Measurements from ENCODE around the gene DUOX1. TPM values are rescaled to one million over a fixed set of nuclear protein-coding genes. Genes with fewer than 3 reads are reported as not detected.

The DUOX1 gene
- total and polyA plus RNA-seq, 9 of the 15 experiments (the other 6 are each of a cell fraction or from before 2014, with no cell fraction given) = 0.01 to 0.22 (median 0.01) TPM; not detected in 6

DNA sequence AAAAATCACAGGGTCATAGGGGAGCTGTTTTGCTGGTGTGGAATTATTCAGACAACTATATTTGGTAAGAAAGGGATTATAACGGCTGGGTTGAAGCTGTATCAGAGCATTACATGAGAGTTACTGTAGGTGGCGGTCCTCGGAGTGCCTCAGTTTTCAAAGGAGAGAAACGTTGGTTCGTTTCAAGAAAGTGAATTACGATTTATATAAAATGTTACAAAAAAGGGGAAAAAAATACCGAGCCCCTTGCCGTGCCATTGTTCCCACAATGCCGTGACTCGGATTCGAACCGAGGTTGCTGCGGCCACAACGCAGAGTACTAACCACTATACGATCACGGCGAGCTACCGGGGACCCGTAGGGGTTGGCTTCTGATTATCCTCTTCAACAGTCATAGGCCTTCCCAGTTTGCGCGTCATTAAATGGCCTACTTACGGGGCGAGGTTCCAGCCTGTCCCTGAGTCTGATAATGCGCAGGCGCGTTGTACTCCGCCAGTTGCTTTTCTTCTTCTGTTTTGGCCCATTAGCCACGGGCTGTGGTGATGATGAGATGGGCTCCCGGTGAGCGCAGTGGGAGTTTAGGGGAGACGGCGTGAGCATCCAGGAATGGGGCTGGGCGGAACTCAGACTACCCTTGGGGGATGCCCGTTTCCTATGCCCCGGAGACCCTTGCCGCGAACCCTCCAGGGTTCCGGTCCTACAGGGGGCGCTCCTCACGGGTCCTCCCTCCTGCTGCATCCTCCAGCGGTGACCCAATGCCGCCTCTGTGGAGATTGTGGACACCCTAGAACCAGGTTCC, 68.7 kb downstream of the DUOX1 start (continued):
- TF ChIP-seq, protein P1, sequence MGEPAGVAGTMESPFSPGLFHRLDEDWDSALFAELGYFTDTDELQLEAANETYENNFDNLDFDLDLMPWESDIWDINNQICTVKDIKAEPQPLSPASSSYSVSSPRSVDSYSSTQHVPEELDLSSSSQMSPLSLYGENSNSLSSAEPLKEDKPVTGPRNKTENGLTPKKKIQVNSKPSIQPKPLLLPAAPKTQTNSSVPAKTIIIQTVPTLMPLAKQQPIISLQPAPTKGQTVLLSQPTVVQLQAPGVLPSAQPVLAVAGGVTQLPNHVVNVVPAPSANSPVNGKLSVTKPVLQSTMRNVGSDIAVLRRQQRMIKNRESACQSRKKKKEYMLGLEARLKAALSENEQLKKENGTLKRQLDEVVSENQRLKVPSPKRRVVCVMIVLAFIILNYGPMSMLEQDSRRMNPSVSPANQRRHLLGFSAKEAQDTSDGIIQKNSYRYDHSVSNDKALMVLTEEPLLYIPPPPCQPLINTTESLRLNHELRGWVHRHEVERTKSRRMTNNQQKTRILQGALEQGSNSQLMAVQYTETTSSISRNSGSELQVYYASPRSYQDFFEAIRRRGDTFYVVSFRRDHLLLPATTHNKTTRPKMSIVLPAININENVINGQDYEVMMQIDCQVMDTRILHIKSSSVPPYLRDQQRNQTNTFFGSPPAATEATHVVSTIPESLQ (CRISPR knock-in tag; IDR thresholded peaks at IDR 0.05) = peak; percentile 84
- TF ChIP-seq ETV6 (IDR thresholded peaks at IDR 0.05; ENCODE audit: borderline replicate concordance in 1 of 2, low read depth in 2 of 2, low read length in 1 of 2) = no peak
- TF ChIP-seq ETV6 (CRISPR knock-in tag; IDR thresholded peaks at IDR 0.05; ENCODE audit: borderline replicate concordance) = no peak
- TF ChIP-seq, protein P2, sequence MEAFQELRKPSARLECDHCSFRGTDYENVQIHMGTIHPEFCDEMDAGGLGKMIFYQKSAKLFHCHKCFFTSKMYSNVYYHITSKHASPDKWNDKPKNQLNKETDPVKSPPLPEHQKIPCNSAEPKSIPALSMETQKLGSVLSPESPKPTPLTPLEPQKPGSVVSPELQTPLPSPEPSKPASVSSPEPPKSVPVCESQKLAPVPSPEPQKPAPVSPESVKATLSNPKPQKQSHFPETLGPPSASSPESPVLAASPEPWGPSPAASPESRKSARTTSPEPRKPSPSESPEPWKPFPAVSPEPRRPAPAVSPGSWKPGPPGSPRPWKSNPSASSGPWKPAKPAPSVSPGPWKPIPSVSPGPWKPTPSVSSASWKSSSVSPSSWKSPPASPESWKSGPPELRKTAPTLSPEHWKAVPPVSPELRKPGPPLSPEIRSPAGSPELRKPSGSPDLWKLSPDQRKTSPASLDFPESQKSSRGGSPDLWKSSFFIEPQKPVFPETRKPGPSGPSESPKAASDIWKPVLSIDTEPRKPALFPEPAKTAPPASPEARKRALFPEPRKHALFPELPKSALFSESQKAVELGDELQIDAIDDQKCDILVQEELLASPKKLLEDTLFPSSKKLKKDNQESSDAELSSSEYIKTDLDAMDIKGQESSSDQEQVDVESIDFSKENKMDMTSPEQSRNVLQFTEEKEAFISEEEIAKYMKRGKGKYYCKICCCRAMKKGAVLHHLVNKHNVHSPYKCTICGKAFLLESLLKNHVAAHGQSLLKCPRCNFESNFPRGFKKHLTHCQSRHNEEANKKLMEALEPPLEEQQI (IDR thresholded peaks at IDR 0.05) = peak; percentile 52
- TF ChIP-seq NFIC (IDR thresholded peaks at IDR 0.05) = peak; percentile 83
- TF ChIP-seq, protein P3, sequence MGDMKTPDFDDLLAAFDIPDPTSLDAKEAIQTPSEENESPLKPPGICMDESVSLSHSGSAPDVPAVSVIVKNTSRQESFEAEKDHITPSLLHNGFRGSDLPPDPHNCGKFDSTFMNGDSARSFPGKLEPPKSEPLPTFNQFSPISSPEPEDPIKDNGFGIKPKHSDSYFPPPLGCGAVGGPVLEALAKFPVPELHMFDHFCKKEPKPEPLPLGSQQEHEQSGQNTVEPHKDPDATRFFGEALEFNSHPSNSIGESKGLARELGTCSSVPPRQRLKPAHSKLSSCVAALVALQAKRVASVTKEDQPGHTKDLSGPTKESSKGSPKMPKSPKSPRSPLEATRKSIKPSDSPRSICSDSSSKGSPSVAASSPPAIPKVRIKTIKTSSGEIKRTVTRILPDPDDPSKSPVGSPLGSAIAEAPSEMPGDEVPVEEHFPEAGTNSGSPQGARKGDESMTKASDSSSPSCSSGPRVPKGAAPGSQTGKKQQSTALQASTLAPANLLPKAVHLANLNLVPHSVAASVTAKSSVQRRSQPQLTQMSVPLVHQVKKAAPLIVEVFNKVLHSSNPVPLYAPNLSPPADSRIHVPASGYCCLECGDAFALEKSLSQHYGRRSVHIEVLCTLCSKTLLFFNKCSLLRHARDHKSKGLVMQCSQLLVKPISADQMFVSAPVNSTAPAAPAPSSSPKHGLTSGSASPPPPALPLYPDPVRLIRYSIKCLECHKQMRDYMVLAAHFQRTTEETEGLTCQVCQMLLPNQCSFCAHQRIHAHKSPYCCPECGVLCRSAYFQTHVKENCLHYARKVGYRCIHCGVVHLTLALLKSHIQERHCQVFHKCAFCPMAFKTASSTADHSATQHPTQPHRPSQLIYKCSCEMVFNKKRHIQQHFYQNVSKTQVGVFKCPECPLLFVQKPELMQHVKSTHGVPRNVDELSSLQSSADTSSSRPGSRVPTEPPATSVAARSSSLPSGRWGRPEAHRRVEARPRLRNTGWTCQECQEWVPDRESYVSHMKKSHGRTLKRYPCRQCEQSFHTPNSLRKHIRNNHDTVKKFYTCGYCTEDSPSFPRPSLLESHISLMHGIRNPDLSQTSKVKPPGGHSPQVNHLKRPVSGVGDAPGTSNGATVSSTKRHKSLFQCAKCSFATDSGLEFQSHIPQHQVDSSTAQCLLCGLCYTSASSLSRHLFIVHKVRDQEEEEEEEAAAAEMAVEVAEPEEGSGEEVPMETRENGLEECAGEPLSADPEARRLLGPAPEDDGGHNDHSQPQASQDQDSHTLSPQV (IDR thresholded peaks at IDR 0.05) = peak; percentile 92
- TF ChIP-seq, protein P4, sequence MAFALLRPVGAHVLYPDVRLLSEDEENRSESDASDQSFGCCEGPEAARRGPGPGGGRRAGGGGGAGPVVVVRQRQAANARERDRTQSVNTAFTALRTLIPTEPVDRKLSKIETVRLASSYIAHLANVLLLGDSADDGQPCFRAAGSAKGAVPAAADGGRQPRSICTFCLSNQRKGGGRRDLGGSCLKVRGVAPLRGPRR (CRISPR knock-in tag; IDR thresholded peaks at IDR 0.05) = no peak
- TF ChIP-seq NEUROD1 (IDR thresholded peaks at IDR 0.05; ENCODE audit: borderline replicate concordance, low read depth, low read length, partially characterized antibody) = no peak
- no peak for TF ChIP-seq NFIX (CRISPR knock-in tag; IDR thresholded peaks at IDR 0.05; ENCODE audit: low read depth)
- peak; percentile 20 to 71; a peak in 3 of 4 replicates for TF ChIP-seq FOXK2 (conservative IDR thresholded peaks at IDR 0.05 in 1 of 2, IDR thresholded peaks at IDR 0.05 in 1 of 2; ENCODE audit: low read depth in 2 of 2)
- TF ChIP-seq, protein P5, sequence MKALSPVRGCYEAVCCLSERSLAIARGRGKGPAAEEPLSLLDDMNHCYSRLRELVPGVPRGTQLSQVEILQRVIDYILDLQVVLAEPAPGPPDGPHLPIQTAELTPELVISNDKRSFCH (CRISPR knock-in tag; IDR thresholded peaks at IDR 0.05) = no peak
- TF ChIP-seq, protein P5 (tag; IDR thresholded peaks at IDR 0.05) = peak; percentile 56; the same call in 1 of the 2 replicates
- peak; percentile 70 for TF ChIP-seq SUPT5H (IDR thresholded peaks at IDR 0.05)
